Endothelial cell (in vitro differentiated cells): ENCODE results near the gene NOSIP. TPM values are rescaled to one million over a fixed set of nuclear protein-coding genes. Genes with fewer than 3 reads are reported as not detected.

Experiments
- DNase-seq: peaks from one replicate; pipeline ENCODE4 v3.0.0; 2021; ENCODE audit warnings: low spot score
- H3K27ac Mint-ChIP-seq: one replicate; pipeline ENCODE4 v1.8.0; 2021; ENCODE audit warnings: mixed read lengths, inconsistent platforms; ENCODE audit not compliant: unreplicated experiment
- H3K27me3 Mint-ChIP-seq: one replicate; pipeline ENCODE4 v1.8.0; 2021; ENCODE audit warnings: mild to moderate bottlenecking, moderate library complexity, mixed read lengths, inconsistent platforms; ENCODE audit not compliant: unreplicated experiment
- H3K36me3 Mint-ChIP-seq: one replicate; pipeline ENCODE4 v1.8.0; 2021; ENCODE audit warnings: mild to moderate bottlenecking, low read depth, mixed read lengths, inconsistent platforms; ENCODE audit not compliant: unreplicated experiment
- H3K4me1 Mint-ChIP-seq: one replicate; pipeline ENCODE4 v1.8.0; 2021; ENCODE audit warnings: mild to moderate bottlenecking, mixed read lengths, inconsistent platforms; ENCODE audit not compliant: unreplicated experiment
- H3K4me3 Mint-ChIP-seq: one replicate; pipeline ENCODE4 v1.8.0; 2021; ENCODE audit warnings: mild to moderate bottlenecking, mixed read lengths, inconsistent platforms; ENCODE audit not compliant: unreplicated experiment
- H3K9me3 Mint-ChIP-seq: one replicate; pipeline ENCODE4 v1.8.0; 2021; ENCODE audit warnings: mixed read lengths, inconsistent platforms; ENCODE audit not compliant: unreplicated experiment
- CTCF ChIP-seq: fragments of 200-600 bp; sonication (generic); IDR thresholded peaks from one replicate; pipeline ENCODE4 v1.5.0; 2021; ENCODE audit warnings: antibody characterized with exemption; ENCODE audit not compliant: unreplicated experiment
- total RNA-seq: library from RNA; stranded (reverse); fragmentation: NEBNext Ultra II Directional; extraction: Animal tissue kit (Norgen Biotek cat#: 25700); gene quantifications from one replicate; pipeline ENCODE4 v1.2.1, GENCODE V29; 2021; ENCODE audit not compliant: unreplicated experiment

Gene NOSIP
- total RNA-seq, 1 donor from 2014 or later: 76.3 TPM

DNA sequence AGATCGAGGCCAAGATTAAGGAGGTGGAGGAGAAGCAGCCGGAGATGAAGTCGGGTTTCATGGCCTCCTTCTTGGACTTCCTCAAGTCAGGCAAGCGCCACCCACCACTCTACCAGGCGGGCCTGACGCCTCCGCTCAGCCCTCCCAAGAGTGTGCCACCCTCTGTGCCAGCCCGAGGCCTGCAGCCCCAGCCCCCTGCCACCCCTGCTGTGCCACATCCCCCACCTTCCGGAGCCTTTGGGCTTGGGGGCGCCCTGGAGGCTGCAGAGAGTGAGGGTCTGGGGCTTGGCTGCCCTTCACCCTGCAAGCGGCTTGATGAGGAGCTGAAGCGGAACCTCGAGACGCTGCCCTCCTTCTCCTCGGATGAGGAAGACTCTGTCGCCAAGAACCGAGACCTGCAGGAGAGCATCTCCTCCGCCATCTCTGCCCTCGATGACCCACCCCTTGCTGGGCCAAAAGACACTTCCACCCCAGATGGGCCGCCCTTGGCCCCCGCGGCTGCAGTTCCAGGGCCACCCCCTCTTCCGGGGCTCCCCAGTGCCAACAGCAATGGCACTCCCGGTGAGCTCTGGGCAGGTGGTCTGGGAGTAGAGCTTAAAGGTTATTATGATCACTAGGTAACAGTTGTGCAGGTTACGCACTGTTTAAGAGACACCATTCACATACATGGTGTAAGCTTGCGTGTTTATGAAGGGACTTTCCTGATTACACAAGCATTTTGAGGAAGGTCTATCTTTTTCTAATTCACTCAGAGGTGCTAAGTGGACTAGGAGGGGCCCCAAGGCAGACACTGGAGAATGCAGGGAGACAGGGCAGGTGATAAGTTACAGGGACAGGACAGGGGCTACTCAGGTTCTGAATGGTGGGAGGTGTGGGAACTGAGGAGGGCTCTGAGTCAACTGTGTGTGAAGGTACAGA is 19.3 kb upstream of the NOSIP start:
- Mint-ChIP-seq H3K9me3 (no peaks in the 10 kb centered on the region), H3K4me1 (no peaks in the 10 kb centered on the region), H3K27ac (peak overlapping the region; percentile 61), H3K36me3 (peaks cover 20% of the 10 kb centered on the region), H3K4me3 (no peak overlapping the region), H3K27me3 (peaks cover 10% of the 10 kb centered on the region)
- no peak for DNase-seq
- no peak for TF ChIP-seq CTCF

DNA sequence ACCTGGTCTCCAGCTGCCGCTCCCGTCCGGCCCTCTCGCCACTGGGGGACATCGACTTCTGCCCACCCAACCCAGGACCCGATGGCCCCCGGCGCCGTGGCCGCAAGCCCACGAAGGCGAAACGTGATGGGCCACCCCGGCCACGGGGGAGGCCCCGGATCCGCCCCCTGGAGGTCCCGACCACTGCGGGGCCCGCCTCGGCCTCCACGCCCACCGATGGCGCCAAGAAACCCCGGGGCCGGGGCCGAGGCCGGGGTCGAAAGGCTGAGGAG is 17.3 kb upstream of the NOSIP start:
- Mint-ChIP-seq H3K36me3 (peaks cover 29% of the 10 kb centered on the region), H3K27me3 (peaks cover 10% of the 10 kb centered on the region), H3K27ac (no peak overlapping the region), H3K4me1 (peaks cover 13% of the 10 kb centered on the region), H3K9me3 (no peaks in the 10 kb centered on the region), H3K4me3 (no peak overlapping the region)
- no peak for TF ChIP-seq CTCF
- DNase-seq: no peak

DNA sequence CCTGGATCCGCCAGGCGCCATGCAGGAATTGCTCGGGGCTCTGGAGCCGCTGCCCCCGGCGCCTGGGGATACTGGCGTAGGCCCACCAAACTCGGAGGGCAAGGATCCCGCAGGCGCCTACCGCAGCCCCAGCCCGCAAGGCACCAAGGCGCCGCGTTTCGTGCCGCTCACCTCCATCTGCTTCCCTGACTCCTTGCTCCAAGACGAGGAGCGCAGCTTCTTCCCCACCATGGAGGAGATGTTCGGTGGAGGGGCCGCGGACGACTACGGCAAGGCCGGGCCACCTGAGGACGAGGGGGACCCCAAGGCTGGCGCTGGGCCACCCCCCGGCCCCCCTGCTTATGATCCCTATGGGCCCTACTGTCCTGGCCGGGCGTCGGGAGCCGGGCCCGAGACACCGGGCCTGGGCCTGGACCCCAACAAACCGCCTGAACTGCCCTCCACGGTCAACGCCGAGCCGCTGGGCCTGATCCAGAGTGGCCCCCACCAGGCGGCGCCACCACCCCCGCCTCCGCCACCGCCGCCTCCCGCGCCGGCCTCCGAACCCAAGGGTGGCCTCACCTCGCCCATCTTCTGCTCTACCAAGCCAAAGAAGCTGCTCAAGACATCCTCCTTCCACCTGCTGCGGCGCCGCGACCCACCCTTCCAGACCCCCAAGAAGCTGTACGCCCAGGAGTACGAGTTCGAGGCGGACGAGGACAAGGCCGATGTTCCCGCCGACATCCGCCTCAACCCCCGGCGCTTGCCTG is 16.8 kb upstream of the NOSIP start:
- DNase-seq: no peak
- Mint-ChIP-seq H3K4me3 (no peak overlapping the region), H3K27ac (no peak overlapping the region), H3K27me3 (peaks cover 12% of the 10 kb centered on the region), H3K36me3 (peaks cover 29% of the 10 kb centered on the region), H3K4me1 (peaks cover 18% of the 10 kb centered on the region), H3K9me3 (no peaks in the 10 kb centered on the region)
- TF ChIP-seq CTCF: no peak

DNA sequence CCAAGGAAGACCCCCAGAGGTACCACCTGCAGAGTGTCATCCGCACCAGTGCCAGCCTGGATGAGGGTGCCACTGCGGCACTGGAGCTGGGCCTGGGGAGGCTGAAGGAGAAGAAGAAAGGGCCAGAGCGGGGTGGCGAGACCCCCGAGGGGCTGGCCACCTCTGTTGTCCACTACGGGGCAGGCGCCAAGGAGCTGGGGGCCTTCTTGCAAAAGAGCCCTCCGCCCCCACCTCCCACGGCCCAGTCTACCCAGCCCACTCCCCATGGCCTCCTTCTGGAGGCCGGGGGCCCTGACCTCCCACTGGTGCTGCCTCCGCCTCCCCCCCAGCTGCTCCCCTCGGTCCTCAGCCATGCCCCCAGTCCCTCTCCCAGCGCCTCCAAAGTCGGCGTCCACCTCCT is 16.1 kb upstream of the NOSIP start:
- peaks cover 29% of the 10 kb centered on the region for H3K36me3 Mint-ChIP-seq
- H3K4me3 Mint-ChIP-seq: no peak overlapping the region
- no peaks in the 10 kb centered on the region for H3K9me3 Mint-ChIP-seq
- TF ChIP-seq CTCF: no peak
- H3K27ac Mint-ChIP-seq: no peak overlapping the region
- H3K27me3 Mint-ChIP-seq: peaks cover 12% of the 10 kb centered on the region
- H3K4me1 Mint-ChIP-seq: peaks cover 18% of the 10 kb centered on the region
- DNase-seq: no peak

DNA sequence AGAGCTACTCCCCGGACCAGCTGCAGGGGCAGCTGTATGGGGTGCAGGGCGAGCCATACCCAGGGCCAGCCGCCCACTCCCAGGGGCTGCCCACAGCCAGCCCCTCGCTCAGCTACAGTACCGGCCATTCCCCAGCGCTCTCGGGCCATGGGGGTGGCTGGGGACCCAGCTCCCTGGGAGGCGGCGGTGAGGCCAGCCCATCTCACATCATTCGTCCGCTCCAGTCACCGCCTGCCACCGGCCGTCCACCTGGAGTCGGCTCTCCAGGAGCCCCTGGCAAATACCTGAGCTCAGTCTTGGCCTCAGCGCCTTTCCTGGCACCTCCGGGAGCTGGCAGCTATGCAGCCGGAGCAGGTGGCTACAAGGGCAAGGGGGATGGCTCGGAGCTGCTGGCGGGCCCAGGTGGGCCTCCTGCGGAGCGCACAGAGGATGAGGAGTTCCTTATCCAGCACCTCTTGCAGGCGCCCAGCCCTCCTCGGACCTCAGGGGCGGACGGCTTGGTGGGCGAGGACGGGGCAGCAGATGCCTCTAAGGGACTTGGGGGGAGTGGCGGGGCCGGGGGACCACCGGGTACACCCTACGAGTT is 15.6 kb upstream of the NOSIP start:
- no peak overlapping the region for H3K4me3 Mint-ChIP-seq
- H3K4me1 Mint-ChIP-seq: peaks cover 18% of the 10 kb centered on the region
- no peak for TF ChIP-seq CTCF
- peaks cover 12% of the 10 kb centered on the region for H3K27me3 Mint-ChIP-seq
- H3K27ac Mint-ChIP-seq: no peak overlapping the region
- DNase-seq: no peak
- no peaks in the 10 kb centered on the region for H3K9me3 Mint-ChIP-seq
- H3K36me3 Mint-ChIP-seq: peaks cover 26% of the 10 kb centered on the region
